ENCODE results near the gene UROC1.

DNA sequence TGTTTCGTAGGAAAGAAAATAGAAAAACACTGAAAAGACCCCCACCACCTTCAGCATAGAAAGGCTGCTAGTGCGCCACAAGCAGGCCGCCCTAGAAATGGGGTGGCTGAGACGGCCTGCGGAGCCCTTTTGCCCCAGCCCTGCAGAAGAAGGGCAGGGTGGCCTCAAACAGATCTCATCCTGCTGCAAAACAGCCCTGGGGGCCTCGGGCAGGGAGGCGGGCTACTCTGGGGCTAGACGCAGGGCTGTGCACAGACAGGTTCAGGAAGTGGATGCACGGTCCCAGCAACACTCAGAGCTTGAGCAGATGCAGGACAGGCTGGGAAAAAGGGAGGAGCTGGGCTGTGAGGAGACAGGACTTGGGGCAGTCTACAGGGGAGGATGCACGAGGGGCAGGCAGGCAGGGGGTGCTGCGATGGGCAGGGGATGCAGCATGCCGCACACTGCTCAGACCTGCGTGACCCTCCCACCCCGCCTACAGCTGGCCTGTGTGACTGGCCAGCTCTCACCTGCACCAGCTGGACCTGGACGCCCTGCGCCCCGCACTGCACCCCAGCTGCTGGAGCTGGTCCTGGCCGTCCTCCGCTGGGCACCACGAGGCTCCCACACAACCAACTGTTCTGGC, 76.2 kb downstream of the UROC1 start:
- TF ChIP-seq, protein P1, sequence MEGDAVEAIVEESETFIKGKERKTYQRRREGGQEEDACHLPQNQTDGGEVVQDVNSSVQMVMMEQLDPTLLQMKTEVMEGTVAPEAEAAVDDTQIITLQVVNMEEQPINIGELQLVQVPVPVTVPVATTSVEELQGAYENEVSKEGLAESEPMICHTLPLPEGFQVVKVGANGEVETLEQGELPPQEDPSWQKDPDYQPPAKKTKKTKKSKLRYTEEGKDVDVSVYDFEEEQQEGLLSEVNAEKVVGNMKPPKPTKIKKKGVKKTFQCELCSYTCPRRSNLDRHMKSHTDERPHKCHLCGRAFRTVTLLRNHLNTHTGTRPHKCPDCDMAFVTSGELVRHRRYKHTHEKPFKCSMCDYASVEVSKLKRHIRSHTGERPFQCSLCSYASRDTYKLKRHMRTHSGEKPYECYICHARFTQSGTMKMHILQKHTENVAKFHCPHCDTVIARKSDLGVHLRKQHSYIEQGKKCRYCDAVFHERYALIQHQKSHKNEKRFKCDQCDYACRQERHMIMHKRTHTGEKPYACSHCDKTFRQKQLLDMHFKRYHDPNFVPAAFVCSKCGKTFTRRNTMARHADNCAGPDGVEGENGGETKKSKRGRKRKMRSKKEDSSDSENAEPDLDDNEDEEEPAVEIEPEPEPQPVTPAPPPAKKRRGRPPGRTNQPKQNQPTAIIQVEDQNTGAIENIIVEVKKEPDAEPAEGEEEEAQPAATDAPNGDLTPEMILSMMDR (IDR thresholded peaks at IDR 0.05): no peak
- no peak for TF ChIP-seq EZH2 (IDR thresholded peaks at IDR 0.05; ENCODE audit: borderline replicate concordance, insufficient read depth, low read depth, low read length, poor library complexity, severe bottlenecking)
